T1000 (cell line): ENCODE measurements around the gene MSI2.

Experiments
- DNase-seq: peaks from one replicate; lab custom pipeline; 2025; ENCODE audit warnings: mixed read lengths; lab: John Stamatoyannopoulos, UW

MSI2 gene

DNA sequence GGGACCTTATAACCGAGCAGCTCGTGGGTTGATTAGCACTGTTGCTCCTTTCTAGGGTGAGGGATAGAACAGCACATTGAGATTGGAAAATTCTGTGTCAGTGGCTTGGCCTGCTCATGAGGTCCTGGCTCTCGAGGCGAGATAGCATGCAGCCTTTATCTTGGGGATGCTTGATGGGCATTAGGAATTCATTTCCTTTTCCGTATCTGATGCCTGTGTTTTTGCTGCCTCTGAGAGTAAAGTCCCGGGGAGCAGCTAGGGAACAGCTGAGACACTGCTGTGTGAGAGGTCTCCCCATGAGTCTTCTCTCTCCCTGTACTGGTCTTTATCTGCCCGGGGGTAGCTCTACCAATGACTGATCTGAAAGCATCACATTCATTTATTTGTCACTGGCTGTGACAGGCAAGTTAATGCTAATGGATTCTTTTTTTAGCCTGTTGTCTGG, 14.5 kb downstream of the MSI2 start:
- no peak for DNase-seq

DNA sequence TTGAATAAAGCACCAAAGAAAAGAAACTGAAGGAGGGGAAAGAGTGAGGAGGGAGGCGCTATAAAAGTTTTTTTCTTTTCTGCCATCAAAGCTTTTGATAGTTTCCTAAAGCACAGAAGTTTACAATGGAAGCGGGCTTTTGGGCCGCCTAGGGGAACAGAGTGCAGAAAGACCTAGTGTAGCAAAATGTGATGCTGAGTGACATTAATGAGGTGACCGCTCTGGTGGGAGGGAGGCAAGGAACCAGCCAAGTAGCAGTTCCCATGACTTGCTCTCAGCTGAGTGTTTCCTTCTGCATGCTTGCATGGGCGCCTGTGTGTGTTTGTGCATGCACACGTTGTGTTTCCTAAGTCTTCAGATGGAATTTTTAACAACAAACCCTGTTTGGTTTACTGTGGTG, 15.5 kb downstream of the MSI2 start:
- DNase-seq, result no peak

DNA sequence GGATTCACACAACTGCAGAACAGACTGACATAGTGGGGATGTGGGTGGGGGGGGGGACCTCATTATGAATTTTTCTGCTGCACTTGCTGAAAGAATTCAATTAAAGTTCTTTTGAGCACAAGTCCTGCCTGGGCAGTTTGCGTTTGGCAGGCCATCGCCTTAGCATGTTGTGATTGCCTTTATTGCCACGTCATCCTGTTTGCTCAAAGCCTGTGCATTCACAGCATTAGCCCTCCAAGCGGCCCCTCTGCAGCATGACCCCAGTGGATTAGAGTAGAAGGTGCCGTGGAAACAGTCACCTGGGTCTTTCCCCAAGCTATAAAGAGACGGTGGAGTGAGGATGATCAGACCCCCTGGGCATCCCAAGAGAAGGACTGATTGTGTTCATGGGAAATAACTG, 17.2 kb downstream of the MSI2 start:
- no peak for DNase-seq

DNA sequence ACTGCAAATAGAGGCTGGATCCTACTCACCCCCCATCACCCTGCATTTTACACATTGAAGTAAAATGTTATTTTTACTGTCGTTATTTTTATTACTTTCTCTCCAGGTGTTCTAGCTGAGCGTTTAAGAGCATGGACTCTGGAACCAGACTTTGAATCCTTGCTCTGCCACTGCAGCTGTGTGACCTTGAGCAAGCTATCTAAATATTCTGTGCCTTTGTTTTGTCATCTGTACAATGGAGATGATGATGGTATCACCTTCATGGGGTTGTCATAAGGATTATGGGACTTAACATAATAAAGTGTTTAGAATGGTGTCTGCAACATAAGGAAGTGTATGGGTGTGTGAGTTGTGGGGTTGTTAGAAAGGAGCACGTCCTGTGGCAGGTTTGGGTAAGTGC, 17.8 kb downstream of the MSI2 start:
- DNase-seq, result no peak

DNA sequence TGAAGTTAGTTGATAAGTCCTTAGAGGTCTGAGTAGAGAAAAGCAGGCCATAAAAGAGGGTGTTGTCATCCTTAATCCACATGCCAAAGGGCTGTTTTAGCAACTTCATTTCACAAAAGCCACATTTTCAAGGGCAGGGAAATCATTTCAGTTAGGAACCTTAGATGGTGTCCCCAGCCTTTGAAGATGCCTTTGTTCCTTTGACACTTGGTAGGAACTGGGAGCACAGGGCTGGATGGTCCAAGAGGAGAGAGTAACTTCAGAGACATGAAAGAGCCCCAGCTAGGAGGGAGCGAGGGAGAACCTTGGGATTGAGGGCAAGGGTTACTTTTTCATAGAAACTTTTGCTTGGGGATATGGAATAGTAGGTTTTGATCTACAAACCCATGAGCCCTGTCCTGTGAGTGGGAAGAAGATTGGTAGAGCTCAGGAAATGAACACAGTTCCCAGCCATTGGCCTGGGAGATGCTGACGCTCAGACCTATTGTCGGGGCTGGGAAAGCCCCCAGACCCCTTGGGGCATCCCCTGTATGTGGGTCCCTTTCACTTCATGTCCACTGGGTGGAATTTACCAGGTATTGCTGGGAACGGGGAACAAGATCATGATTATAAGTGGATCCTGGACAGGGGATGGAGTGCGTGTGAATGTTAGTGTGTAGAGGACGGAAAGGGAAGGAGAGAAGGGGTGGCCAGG, 18.9 kb downstream of the MSI2 start:
- DNase-seq, result no peak

DNA sequence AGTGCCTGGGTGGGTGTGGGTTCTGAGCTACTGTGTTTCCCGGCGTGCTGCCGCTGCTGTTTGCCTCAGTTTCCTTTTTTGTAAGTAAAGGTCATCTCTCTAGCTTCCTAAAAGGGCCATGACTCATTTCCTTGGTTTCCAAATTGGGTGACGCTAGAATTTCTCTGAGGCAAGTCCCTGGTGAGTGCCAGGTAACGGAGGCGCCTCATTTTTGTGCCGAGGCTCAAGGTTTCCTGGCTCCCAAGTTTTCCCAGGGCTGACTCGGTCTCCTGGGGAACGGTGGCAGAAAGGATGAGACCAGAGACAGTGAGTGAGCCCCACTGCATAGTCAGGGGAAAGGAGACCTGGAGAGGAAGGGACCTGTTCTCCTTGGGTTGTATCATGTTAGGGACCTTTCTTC, 20.3 kb downstream of the MSI2 start:
- DNase-seq, result no peak

DNA sequence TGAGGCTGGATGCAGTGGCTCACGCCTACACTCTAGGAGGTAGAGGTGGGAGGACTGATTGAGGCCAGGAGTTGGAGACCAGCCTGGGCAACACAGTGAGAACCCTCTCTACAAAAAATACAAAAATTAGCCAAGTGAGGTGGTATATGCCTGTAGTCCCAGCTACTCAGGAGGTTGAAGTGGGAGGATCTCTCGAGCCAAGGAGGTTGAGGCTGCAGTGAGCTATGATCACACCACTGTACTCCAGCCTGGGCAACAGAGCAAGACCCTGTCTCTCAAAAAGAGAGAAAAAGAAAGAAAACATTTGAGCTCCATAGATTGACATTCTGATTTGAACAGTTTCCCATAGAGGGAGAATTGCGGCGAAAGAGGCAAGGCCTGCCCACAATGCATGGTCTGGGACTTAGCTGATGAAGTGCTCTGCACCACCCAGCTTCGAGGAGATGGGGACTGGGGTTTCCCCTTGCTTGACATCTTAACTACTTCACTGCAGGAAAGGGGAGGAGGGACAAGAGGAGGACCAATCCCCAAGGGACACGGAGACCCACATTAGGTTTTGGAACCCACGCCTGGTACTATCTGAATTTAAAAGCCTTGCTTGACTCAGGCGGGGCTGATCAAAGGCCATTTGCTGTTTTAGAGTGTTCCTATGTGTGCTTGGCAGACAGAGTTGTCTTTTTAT, 21.7 kb downstream of the MSI2 start:
- no peak for DNase-seq

DNA sequence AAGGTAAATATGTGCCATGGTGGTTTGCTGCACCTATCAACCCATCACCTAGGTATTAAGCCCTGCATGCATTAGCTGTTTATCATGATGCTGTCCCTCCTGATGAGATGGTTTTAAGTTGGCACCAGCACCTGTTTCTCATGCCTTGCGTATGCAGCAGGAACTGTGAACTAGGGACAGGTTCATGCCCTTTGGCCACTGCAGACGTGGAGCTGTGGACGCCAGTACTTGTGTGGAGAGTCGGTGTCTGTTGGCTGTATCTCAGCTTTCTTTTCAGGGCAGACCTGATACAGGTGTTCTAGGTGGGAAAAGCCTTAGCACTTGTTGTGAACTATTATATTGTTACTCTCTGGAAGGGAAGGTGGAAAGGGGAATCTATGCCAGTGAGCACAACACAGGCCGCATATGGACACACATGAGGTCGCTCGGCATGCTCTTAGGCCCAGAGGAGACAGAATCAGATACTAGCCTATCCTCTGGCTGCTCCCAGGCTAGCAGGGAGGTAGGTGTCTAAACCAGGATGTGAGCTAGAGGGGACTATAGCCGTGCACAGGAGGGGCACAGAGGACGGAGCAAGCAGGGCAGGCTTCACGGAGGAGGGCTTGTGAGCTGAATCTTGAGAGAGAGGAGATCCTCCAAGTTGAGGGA, 22.5 kb downstream of the MSI2 start:
- DNase-seq, result no peak

DNA sequence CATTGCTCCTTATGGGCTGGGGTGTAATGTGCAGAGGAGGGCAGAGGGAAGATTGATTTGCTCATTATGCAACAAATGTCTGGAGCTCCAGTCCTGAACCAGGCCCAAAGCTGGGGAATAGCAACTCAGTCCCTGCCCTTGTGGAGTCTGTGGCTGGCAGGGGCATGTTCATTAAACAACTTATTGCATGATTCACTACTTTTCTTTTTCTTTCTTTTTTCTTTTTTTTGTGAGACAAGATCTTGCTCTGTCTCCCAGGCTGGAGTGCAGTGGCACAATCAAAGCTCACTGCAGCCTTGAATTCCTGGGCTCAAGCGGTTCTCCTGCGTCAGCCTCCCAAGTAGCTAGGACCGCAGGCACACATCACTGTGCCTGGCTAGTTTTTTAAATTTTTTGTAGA, 23.1 kb downstream of the MSI2 start:
- DNase-seq, result no peak

DNA sequence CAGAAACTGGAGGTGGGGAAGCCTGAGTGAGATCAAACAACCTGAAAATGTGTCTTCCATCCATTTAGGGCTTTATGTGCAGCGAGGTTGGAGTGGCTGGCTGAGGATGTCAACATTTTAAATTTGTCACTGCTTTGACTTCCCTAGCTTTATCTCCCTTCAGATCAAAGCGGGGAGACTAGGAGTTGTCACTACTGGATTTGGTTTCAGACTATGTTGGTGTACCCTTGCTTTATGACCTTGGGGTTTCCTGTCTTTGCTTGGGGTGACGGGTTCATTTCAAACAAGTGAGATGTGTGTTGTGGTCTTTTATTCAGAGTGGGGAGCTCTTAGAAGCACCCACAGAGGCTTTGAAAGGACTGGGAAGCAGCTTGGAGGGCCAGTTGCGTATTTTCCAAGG, 25.6 kb downstream of the MSI2 start:
- no peak for DNase-seq

DNA sequence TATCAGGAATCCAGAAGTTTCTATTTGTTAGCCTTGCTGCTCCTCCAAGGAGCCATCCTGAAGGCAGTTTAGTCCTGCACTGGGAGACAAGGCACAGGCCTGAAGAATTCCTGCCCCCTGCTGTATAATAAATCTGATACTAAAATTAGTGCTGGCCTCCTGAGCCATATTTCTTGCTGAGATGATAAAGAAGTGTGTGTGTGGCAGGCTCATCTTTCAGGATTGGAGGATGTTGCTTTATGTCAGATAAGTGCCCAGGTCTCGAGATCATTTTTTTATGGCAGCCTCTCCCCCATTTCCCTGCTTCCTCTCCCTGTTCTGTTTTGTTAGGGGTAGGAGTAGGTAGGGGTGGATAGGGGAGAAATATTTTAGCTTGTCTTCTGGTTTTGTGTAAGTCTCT, 26.0 kb downstream of the MSI2 start:
- DNase-seq, result no peak

DNA sequence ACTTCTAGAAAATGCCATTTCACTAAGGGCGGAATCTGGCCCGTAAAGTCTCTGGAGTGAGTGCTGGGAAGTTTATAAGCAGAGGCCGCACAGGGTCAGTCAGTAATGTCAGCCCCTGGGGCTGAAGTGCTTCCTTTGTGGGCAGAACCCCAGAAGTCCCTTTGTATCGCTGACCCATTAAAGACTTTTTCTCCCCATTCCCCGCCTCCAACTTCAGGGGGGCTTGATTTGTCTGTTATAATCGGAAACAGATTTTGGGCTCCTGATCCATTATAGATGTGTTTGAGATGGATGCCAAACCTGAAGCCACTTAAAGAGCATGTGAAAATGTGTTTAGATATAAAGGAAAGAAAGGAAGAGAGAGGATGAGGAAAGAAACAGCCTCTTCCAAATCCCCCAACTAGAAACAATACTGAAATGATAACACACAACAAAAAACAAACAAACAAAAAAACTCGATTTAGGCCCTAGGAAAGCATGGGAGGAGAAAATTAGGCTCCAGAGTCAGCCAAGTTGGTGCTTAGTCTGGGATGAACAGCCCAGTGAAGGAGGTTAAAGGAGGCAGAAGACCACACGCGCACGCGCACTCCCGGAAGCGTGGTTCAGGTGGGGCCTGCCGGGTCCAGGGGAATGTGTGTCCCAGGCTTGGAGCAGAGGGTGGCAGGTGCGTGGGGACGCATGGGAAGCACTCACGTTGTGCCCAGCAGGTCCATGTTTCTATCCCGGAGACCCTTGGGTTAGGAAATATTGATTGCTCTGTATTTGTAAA, 27.1 kb downstream of the MSI2 start:
- no peak for DNase-seq

DNA sequence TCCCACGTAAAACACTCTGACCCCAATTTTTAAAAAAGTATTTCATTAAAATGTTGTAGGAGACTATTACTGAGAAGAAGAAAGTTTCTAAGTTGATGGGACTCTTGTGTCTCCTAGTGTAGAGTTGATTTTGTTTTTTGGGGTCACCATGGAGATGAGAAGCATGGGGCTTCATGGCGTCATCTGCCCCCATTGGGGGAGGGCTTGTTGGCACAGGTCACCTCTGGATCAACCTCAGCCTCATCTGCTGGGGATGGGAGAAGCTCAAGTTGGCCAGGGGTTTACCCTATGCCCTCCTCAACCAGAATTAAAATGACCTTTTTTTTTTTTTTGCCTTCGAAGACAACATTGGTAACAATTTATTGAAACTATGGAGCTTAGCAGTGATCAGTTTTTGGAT, 28.3 kb downstream of the MSI2 start:
- no peak for DNase-seq

DNA sequence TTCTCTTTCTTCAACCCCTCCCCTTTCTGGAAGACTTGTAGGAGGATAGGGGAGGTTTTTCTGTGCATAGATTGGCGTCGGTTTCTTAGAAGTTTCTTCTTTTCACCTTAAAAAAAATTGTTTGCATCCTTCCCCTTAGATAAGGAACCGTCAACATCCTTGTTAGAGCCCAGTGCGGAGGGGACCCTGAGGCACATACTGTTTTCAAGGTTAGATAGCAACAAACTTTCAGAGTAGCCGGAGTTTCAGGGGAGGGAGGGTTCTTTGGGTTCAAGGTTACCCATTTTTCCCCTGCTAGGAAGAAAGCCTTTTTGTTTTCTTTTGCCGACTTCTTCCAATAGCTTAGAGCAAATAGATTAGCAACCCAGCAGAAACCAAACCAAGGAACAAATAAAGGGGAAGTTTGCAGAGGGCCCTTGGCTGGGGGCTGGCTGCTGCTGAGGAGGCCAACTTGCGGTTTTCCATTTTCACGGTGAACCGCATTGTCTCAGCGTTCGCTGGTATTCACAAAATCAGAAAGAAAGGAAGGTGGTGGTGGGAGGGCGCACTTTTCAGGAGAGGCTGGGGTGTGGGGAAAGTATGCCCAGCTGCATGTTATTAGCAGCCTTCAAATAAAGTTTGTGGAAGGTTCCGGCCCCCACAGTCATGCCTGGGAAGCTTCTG, 28.8 kb downstream of the MSI2 start:
- DNase-seq, result no peak

DNA sequence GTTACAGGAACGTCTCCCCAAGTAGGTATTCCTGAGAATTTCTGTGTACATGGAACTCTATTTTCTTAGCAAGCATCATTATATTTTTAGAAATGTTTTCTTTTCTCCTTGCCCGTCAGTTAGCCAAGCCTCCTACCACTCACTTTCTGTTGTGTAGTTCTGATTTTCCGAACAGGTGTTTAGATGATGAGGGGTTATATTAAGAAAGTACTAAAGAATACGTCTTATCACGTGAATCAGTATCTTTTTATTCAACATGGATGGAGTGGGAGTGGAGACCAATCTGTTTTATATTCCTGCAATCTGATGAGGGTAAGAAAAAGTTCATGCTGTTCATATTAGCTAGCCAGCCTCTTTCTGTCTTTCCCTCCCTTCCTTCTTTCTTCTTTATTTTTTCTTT, 29.4 kb downstream of the MSI2 start:
- DNase-seq, result no peak

DNA sequence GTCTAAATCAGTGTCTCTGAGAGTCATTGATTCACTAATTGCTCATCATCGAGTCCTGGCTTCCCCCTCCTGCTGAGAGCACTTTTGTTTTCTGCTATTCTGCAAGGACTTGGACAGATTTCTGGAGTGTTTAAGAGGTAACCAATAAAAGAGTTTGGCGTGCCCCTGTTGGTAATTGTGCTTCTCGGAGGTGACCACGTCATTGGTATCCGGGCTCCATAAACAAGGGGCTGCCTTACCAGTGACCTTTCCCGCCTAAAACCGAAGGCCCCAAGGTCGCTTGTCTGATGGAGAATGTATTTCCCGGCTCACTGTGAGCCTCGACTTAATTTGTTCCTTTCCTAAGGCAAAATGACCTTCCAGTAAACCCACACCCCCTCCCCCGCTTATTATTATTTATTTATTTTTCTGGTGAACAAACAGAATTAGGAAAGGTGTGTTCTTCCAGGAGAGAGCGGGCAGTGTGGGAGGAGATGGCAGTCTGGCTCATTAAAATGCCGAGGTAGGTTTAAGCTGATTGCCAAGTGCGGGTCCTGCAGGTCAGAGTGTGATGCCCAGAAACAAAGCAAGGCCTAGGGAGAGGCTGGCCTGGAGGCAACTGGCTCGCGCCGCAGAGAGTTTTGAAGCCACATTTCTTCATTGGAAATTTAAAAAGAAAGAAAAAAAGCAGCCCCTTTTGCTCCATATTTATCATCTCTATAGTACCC, 30.2 kb downstream of the MSI2 start:
- DNase-seq, result no peak

DNA sequence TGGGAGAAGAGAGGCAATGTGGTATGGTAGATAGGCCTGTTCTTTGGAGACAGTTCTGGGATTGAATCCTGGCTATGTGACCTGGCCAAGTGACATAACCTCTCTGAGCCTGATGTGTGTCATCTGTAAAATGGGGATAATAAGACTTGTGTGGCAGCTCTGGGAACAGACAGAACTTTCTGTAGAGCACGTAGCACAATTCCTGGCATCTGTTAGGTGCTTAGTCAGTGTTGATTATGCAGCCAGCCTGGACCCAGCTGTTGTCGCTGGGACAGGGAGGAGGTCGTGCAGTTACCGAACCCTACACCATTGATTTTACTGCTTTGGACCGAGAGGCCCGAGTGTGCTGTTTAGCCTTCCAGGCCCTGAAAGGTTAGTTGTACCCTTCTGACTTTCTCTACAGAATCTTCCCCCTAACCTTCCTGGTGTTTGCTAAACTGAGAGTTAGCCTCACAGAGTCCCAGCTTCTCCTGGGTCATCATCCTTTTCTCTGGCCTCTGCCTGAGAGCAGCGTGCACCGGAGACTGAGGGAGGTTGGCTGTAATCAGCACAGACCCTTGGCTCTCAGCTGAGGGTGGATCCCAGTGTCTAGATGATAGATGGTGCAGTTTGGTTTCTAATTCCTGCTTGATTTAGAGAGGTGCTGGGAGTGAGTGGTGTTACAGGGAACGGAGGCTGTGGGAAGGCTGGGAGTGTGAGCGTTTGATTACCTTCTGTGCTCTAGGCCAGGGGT, 31.9 kb downstream of the MSI2 start:
- DNase-seq, result no peak

DNA sequence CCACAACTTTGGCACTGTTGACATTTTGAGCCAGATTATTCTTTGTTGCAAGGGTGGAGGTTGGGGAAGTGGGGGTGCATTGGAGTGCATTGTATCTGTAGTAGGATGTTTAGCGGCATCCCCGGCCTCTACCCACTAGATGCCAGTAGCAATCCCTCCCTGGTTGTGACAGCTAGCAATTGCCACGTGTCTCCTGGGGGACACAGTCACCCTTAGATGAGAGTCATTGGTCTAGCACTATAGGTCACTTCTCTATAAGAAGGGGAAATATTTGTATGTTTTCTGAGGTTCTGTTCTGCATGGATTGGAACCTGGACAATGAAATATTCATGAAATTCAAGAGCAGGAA, 32.4 kb downstream of the MSI2 start:
- no peak for DNase-seq

DNA sequence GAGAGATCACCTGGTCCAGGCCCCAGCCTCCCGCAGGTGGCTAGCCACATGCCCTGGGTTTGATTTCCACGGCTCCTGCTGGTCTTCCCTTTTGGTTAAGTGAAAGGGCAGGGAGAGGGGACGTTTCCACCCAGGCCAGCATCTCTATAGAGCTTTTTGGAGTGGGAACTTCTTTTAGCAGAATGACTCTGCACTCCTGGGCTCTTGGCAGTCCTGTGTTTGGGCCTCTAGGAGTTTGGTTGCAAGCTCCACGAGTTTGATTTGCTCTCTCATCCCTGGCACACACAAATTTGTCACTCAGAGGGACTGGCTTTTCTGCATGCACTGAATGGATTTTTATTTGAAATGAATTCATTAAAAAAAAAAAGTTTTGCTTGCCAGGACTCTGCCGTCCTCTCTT, 32.8 kb downstream of the MSI2 start:
- no peak for DNase-seq

DNA sequence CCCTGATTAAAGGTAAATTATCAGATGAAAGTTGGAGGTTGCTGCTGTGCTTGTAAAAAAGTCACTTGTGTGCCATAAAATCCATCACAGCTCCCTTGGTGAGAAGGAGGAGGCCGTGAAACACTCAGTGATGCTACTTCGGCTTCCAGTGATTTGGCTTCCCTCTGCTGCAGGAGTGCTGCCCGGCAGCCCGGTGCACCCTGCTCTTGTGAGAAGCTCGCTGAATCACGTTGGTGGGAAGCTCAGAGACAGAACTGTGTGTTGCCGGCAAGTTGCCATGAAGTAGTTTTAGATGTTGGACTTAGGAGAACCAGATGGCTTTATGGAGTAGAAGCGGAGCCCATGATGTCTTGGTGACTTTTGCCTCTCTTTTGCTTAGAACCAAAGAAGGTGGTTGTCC, 33.3 kb downstream of the MSI2 start:
- DNase-seq, result no peak

DNA sequence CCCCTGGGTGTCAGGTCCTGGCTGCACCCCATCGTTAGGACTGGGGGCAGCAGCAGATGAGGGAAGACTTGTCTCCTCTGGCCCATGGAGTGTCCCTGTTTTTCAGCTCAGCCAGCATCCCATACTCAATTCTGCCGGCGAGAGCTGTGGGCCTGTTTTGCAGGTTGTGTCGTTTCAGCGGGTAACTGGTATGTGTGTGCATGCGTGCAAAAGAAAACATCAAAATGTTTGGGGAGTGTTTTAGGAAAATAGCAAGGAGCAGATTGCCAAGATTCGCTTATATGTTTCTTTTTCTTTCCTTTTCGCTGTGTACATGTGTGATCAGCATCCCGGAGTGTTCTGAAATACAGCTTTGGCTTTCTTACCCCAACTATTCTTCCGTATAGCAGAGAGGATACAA, 34.7 kb downstream of the MSI2 start:
- DNase-seq, result no peak
